ENCODE data around the gene SCARB1.

Gene SCARB1

GRCh38 chr12:124741211-124741610 is 122.5 kb downstream of the SCARB1 start:
- DNase-seq: no peak

GRCh38 chr12:124740691-124741137 is 123.0 kb downstream of the SCARB1 start:
- no peak for DNase-seq

- DNase-seq: no peak
Measured at GRCh38 chr12:124739953-124740561, 123.6 kb downstream of the SCARB1 start.

GRCh38 chr12:124738636-124739467 is 124.8 kb downstream of the SCARB1 start:
- DNase-seq: no peak

- no peak for DNase-seq
Measured at GRCh38 chr12:124737772-124738635, 125.7 kb downstream of the SCARB1 start.

- DNase-seq: no peak
Measured at GRCh38 chr12:124737040-124737419, 126.6 kb downstream of the SCARB1 start.

GRCh38 chr12:124736115-124737039 is 127.3 kb downstream of the SCARB1 start:
- no peak for DNase-seq

- no peak for DNase-seq
Measured at GRCh38 chr12:124734224-124734788, 129.4 kb downstream of the SCARB1 start.

GRCh38 chr12:124733086-124733485 is 130.6 kb downstream of the SCARB1 start:
- no peak for DNase-seq

- DNase-seq: no peak
Measured at GRCh38 chr12:124732275-124733075, 131.2 kb downstream of the SCARB1 start.

- DNase-seq: no peak
Measured at GRCh38 chr12:124731869-124732268, 131.8 kb downstream of the SCARB1 start.

GRCh38 chr12:124730455-124730932 is 133.2 kb downstream of the SCARB1 start:
- peak; percentile 25 for DNase-seq

- DNase-seq: no peak
Measured at GRCh38 chr12:124727922-124728321, 135.7 kb downstream of the SCARB1 start.

GRCh38 chr12:124727264-124727800 is 136.3 kb downstream of the SCARB1 start:
- DNase-seq: no peak
